SK-N-SH (cell line): ENCODE measurements around the gene HDLBP.

Source experiments
- NFIC ChIP-seq: IDR thresholded peaks from 2 replicates; pipeline ENCODE4 v1.4.0; 2012; ENCODE audit warnings: borderline replicate concordance
- POLR2AphosphoS5 ChIP-seq: IDR thresholded peaks from 2 replicates; pipeline ENCODE4 v1.6.1; 2012; ENCODE audit warnings: low read depth, low read length
- SIN3A ChIP-seq: IDR thresholded peaks from 2 replicates; pipeline ENCODE4 v1.6.1; 2012; ENCODE audit warnings: low read depth, mild to moderate bottlenecking, low read length, moderate library complexity, borderline replicate concordance
- TF ChIP-seq, protein P1 (sequence below): IDR thresholded peaks from 2 replicates; pipeline ENCODE4 v1.4.0; 2012; ENCODE audit warnings: low read depth
- TF ChIP-seq, protein P2 (sequence below): IDR thresholded peaks from 2 replicates; pipeline ENCODE4 v1.6.1; 2012; ENCODE audit warnings: mild to moderate bottlenecking, low read depth, low read length, moderate library complexity
- TF ChIP-seq, protein P3 (sequence below): fragments of 200-600 bp; sonication (generic); IDR thresholded peaks from 2 replicates; pipeline ENCODE4 v1.6.1; 2017; ENCODE audit warnings: antibody characterized with exemption, mild to moderate bottlenecking, moderate library complexity
- TF ChIP-seq, protein P4 (sequence below): IDR thresholded peaks from 2 replicates; pipeline ENCODE4; 2012

DNA sequence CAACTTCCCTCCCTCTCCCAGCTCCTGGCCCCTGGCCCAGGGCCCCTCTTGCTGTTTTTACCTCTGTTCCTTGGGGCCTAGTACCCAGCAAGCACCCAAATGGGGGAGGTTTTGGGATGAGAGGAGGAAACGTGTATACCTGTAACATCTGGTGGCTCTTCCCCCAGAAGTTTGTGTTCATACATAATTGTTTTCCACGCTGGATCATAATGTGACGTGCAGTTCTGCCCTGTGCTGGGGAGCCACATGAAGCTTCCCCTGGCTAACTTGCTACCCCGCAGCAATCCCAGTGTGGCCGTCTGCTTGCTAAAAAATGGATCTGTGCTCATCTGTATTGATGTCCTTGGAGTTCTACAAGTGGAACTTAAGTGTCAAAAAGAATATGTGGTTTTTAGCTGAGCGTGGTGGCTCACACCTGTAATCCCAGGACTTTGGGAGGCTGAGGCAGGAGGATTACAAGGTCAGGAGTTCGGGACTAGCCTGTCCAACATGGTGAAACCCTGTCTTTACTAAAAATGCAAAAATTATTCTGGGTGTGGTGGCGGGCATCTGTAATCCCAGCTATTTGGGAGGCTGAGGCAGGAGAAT is 90.5 kb downstream of the HDLBP start:
- TF ChIP-seq, protein P1, sequence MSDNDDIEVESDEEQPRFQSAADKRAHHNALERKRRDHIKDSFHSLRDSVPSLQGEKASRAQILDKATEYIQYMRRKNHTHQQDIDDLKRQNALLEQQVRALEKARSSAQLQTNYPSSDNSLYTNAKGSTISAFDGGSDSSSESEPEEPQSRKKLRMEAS: no peak
- TF ChIP-seq, protein P2, sequence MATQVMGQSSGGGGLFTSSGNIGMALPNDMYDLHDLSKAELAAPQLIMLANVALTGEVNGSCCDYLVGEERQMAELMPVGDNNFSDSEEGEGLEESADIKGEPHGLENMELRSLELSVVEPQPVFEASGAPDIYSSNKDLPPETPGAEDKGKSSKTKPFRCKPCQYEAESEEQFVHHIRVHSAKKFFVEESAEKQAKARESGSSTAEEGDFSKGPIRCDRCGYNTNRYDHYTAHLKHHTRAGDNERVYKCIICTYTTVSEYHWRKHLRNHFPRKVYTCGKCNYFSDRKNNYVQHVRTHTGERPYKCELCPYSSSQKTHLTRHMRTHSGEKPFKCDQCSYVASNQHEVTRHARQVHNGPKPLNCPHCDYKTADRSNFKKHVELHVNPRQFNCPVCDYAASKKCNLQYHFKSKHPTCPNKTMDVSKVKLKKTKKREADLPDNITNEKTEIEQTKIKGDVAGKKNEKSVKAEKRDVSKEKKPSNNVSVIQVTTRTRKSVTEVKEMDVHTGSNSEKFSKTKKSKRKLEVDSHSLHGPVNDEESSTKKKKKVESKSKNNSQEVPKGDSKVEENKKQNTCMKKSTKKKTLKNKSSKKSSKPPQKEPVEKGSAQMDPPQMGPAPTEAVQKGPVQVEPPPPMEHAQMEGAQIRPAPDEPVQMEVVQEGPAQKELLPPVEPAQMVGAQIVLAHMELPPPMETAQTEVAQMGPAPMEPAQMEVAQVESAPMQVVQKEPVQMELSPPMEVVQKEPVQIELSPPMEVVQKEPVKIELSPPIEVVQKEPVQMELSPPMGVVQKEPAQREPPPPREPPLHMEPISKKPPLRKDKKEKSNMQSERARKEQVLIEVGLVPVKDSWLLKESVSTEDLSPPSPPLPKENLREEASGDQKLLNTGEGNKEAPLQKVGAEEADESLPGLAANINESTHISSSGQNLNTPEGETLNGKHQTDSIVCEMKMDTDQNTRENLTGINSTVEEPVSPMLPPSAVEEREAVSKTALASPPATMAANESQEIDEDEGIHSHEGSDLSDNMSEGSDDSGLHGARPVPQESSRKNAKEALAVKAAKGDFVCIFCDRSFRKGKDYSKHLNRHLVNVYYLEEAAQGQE: no peak
- TF ChIP-seq, protein P3, sequence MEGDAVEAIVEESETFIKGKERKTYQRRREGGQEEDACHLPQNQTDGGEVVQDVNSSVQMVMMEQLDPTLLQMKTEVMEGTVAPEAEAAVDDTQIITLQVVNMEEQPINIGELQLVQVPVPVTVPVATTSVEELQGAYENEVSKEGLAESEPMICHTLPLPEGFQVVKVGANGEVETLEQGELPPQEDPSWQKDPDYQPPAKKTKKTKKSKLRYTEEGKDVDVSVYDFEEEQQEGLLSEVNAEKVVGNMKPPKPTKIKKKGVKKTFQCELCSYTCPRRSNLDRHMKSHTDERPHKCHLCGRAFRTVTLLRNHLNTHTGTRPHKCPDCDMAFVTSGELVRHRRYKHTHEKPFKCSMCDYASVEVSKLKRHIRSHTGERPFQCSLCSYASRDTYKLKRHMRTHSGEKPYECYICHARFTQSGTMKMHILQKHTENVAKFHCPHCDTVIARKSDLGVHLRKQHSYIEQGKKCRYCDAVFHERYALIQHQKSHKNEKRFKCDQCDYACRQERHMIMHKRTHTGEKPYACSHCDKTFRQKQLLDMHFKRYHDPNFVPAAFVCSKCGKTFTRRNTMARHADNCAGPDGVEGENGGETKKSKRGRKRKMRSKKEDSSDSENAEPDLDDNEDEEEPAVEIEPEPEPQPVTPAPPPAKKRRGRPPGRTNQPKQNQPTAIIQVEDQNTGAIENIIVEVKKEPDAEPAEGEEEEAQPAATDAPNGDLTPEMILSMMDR: no peak
- no peak for TF ChIP-seq NFIC
- TF ChIP-seq POLR2AphosphoS5: no peak
- TF ChIP-seq SIN3A: no peak
- TF ChIP-seq, protein P4, sequence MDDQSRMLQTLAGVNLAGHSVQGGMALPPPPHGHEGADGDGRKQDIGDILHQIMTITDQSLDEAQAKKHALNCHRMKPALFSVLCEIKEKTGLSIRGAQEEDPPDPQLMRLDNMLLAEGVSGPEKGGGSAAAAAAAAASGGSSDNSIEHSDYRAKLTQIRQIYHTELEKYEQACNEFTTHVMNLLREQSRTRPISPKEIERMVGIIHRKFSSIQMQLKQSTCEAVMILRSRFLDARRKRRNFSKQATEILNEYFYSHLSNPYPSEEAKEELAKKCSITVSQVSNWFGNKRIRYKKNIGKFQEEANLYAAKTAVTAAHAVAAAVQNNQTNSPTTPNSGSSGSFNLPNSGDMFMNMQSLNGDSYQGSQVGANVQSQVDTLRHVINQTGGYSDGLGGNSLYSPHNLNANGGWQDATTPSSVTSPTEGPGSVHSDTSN: no peak
